Psoas muscle (tissue), 8 donors: ENCODE data around the gene TSPAN2. TPM values are rescaled to one million over a fixed set of nuclear protein-coding genes. Genes with fewer than 3 reads are reported as not detected.

Experiments
- ATAC-seq, 4 donors: fragments of 200-7000 bp; cut with Tn5 transposase; one replicate each; pipeline ENCODE4 v1.9.1; 2020; ENCODE audit warnings: moderate library complexity in 3 of 4, mild to moderate bottlenecking in 2 of 4
- DNase-seq, 2 donors: peaks; one replicate each; pipeline ENCODE4 v3.0.0-alpha.2; 2020
- H3K27ac ChIP-seq: fragments of 200-600 bp; one replicate; pipeline ENCODE4 v1.8.0; 2022
- H3K27me3 ChIP-seq, 3 donors: fragments of 200-600 bp in 1 of 3; one replicate each; pipeline versions ENCODE4 v1.6.1 to v1.8.0; 2013 to 2022; ENCODE audit warnings: low read length in 2 of 3, mild to moderate bottlenecking in 2 of 3, moderate library complexity in 1 of 3; ENCODE audit not compliant: insufficient read depth in 3 of 3
- H3K36me3 ChIP-seq, 2 donors: fragments of 200-600 bp in 1 of 2; one replicate each; pipeline versions ENCODE4 v1.6.1 to v1.8.0; 2013 to 2022; ENCODE audit warnings: low read depth in 1 of 2, mild to moderate bottlenecking in 1 of 2, moderate library complexity in 1 of 2; ENCODE audit not compliant: insufficient read depth in 1 of 2
- H3K4me1 ChIP-seq: fragments of 200-600 bp; one replicate; pipeline ENCODE4 v1.8.0; 2022
- H3K4me3 ChIP-seq: fragments of 200-600 bp; one replicate; pipeline ENCODE4 v1.8.0; 2022; ENCODE audit warnings: mild to moderate bottlenecking
- H3K9me3 ChIP-seq: fragments of 200-600 bp; one replicate; pipeline ENCODE4 v1.8.0; 2022
- CTCF ChIP-seq: fragments of 200-600 bp; IDR thresholded peaks from one replicate; pipeline ENCODE4 v1.8.0; 2022; ENCODE audit warnings: antibody characterized with exemption
- WGBS, 3 donors: extraction: QIAGEN DNeasy Blood & Tissue Kit; methylation state at CpG; one replicate each; pipeline versions ENCODE4 v1.1.6 to v1.1.7; 2013; 5-methylcytosine and 5-hydroxymethylcytosine counted together
- intact Hi-C, 2 donors: fragments of 100-400 bp; cut with DNase I; formaldehyde crosslinking; loops; one replicate each; pipeline versions ENCODE4 v1.11.0 to v1.14.2; 2022
- polyA plus RNA-seq, 3 donors: library from polyadenylated mRNA; stranded (reverse); fragments of 200-250 nt; gene quantifications; one replicate each; pipeline ENCODE4 v1.2.3, GENCODE V29; 2013
- total RNA-seq, 4 donors: library from RNA; stranded (reverse); fragmentation: NEBNext Ultra II Directional in 2 of 4; extraction: Animal tissue kit (Norgen Biotek cat#: 25700) in 2 of 4; gene quantifications; one replicate each; pipeline versions ENCODE4 v1.2.1 to v1.2.4, GENCODE V29; 2021 to 2023
- donor health status: healthy with polysubstance abuse.
- donor health status: DM: no; HTN: no; CAD: no; lungs with moderate emphysema.
- donor health status: Bipolar disorder and iron deficiency.
- donor health status: healthy.
- donor health status: DM: yes; HTN: yes; CAD: no.
- donor health status: DM: no; HTN: no; CAD: no.
- donor health status: DM: no; HTN: no; CAD: no.
- donor health status: DM: yes; HTN: yes; CAD: no.

Gene TSPAN2
- total and polyA plus RNA-seq, 7 donors = 0.87 to 2.3 (median 1.4) TPM

- DNase-seq (no peak), ATAC-seq (no peak)
- H3K36me3 ChIP-seq = no peaks in the 10 kb centered on the region
- H3K27me3 ChIP-seq = no peaks in the 10 kb centered on the region
- intact Hi-C loops = no loop called here
- TF ChIP-seq CTCF = no peak
- no peaks in the 10 kb centered on the region for H3K9me3 ChIP-seq
- WGBS, 3 donors = 84 to 91% (median 88%) methylated on average over 2 of the region's 2 CpGs
- no peak overlapping the region for H3K4me3 ChIP-seq
- no peak overlapping the region for H3K27ac ChIP-seq
- H3K4me1 ChIP-seq = no peaks in the 10 kb centered on the region
Measured at GRCh38 chr1:115013792-115014191, 75.5 kb downstream of the TSPAN2 start.

DNA sequence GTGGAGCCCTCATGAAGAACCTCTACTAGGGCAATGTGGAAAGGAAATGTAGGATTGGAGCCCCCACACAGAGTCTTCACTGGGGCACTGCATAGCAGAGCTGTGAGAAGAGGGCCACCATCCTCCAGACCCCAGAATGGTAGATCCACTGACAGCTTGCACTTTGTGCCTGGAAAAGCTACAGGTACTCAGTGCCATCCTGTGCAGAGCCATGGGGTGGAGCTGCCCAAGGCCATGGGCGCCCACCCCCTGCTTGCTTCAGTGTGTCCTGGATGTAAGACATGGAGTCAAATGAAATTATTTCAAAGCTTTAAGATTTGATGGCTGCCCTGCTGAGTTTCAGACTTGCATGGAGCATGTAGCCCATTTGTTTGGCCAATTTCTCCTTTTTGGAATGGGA, 76.9 kb downstream of the TSPAN2 start:
- Histone ChIP-seq H3K4me3 (no peak overlapping the region), H3K4me1 (no peaks in the 10 kb centered on the region), H3K36me3 (no peaks in the 10 kb centered on the region), H3K27me3 (no peaks in the 10 kb centered on the region), H3K9me3 (no peaks in the 10 kb centered on the region), H3K27ac (no peak overlapping the region)
- WGBS, 3 donors = 43 to 64% (median 53%) methylated on average over 1 of the region's 1 CpG
- no peak for TF ChIP-seq CTCF
- DNase-seq (no peak), ATAC-seq (no peak)
- intact Hi-C loops = no loop called here

- Histone ChIP-seq H3K27me3 (no peaks in the 10 kb centered on the region), H3K27ac (no peak overlapping the region), H3K4me1 (no peaks in the 10 kb centered on the region), H3K9me3 (no peaks in the 10 kb centered on the region), H3K36me3 (no peaks in the 10 kb centered on the region), H3K4me3 (no peak overlapping the region)
- WGBS, 3 donors = 89 to 100% (median 90%) methylated on average over 1 of the region's 1 CpG
- ATAC-seq = no peak
- TF ChIP-seq CTCF = no peak
- DNase-seq = no peak
- intact Hi-C loops = no loop called here
Measured at GRCh38 chr1:115012006-115012405, 77.3 kb downstream of the TSPAN2 start.

DNA sequence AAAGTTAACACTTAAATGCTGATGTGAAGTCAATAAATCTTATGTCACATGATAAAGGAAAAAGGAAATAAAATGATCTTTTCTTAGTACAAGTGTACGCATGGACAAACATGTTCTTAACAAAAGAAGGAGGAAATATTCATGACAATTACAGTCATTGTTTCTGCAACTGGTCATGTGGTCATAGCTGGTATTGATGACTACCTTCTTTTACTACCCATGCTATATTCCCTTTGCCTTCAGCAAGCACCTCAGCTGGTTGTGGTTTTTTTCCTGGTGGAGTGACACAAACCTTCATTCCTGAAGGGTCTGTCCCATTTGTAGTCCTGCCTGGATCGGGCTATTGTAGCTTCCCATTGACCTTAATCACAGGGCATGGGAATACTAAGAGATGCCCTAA, 83.1 kb downstream of the TSPAN2 start:
- 84 to 89% (median 87%) methylated on average over 2 of the region's 2 CpGs for WGBS, 3 donors
- no peak for TF ChIP-seq CTCF
- Histone ChIP-seq H3K4me1 (no peaks in the 10 kb centered on the region), H3K27ac (no peak overlapping the region), H3K9me3 (no peaks in the 10 kb centered on the region), H3K4me3 (no peak overlapping the region), H3K27me3 (peaks cover 0 to 6% (median 0%) of the 10 kb centered on the region in 3 donors), H3K36me3 (no peaks in the 10 kb centered on the region)
- ATAC-seq (no peak), DNase-seq (no peak)
- intact Hi-C loops = no loop called here

Other genes with a start within 250 kb of the TSPAN2 start
- gene SYCP1, start 234.6 kb downstream of the TSPAN2 start, total RNA-seq = not detected
- gene SYCP1, start 234.6 kb downstream of the TSPAN2 start, polyA plus RNA-seq = not detected
- gene TSHB, start 59.7 kb downstream of the TSPAN2 start, total RNA-seq = not detected
- gene TSHB, start 59.7 kb downstream of the TSPAN2 start, polyA plus RNA-seq = not detected
- 1 to 10 TPM in 2 of 4 donors, under 1 TPM in 2; 0.27 to 1.4 (median 0.77) TPM for gene NGF, start 248.7 kb upstream of the TSPAN2 start, total RNA-seq
- under 1 TPM; 0.38 to 0.59 (median 0.57) TPM for gene NGF, start 248.7 kb upstream of the TSPAN2 start, polyA plus RNA-seq